HepG2 (cell line): Measurements from ENCODE around the gene TSHZ2. TPM values are rescaled to one million over a fixed set of nuclear protein-coding genes. Genes with fewer than 3 reads are reported as not detected.

Experiments
- ATAC-seq: fragments of 200-7000 bp; cut with Tn5 transposase; 3 replicates; pipeline ENCODE4 v1.9.1; 2020; ENCODE audit warnings: mild to moderate bottlenecking, moderate library complexity
- BruUV-seq: library from RNA; stranded (reverse); fragments of 400-500 nt; replicated peaks from 2 replicates; lab custom pipeline; 2021; lab: Mats Ljungman, UMichigan
- CTCF ChIA-PET: fragments of 300-600 bp; formaldehyde crosslinking; extraction: SDS; loops from one replicate; lab custom pipeline; 2021; ENCODE audit warnings: low total read pairs, inconsistent platforms, low intra/inter-chr PET ratio; lab: Yijun Ruan, JAX
- POLR2A ChIA-PET: fragments of 350-600 bp; sonication (Branson Sonifier 250); formaldehyde crosslinking; loops from one replicate; lab custom pipeline; 2020; ENCODE audit warnings: antibody characterized with exemption, inconsistent platforms; lab: Yijun Ruan, JAX
- DNase-seq: peaks from one replicate; pipeline ENCODE4 v3.0.0-alpha.2; 2015; ENCODE audit warnings: low spot score
- FAIRE-seq: peaks from 3 replicates; lab custom pipeline; 2011; peaks lifted over from hg19 to GRCh38; lab: Jason Lieb, UNC
- H2AFZ ChIP-seq: one replicate; pipeline ENCODE4 v1.6.1; 2011; ENCODE audit warnings: low read length, inconsistent platforms
- H3K27ac ChIP-seq: fragments of 300-600 bp; 3 replicates; pipeline ENCODE4 v1.8.0; 2011; ENCODE audit warnings: mixed run types, mild to moderate bottlenecking, mixed read lengths, low read length, inconsistent platforms; ENCODE audit not compliant: insufficient read depth; ENCODE audit errors: extremely low read length
- H3K27me3 ChIP-seq, 2 experiments: fragments of 200-600 bp in 1 of 2; 2 replicates in 1 of 2; 3 replicates in 1 of 2; pipeline versions ENCODE4 v1.6.0 to v1.8.0; 2011; ENCODE audit warnings: low read length in 2 of 2, mild to moderate bottlenecking in 2 of 2, moderate library complexity in 2 of 2, inconsistent platforms in 1 of 2; ENCODE audit not compliant: insufficient read depth in 2 of 2, control insufficient read depth in 1 of 2
- H3K36me3 ChIP-seq, 2 experiments: fragments of 200-600 bp in 1 of 2; replicated peaks in 1 of 2; 2 replicates in 1 of 2; 3 replicates in 1 of 2; pipeline versions ENCODE4 v1.5.1 to v1.8.0; 2011; ENCODE audit warnings: low read length in 2 of 2, inconsistent platforms in 1 of 2; ENCODE audit not compliant: insufficient read depth in 2 of 2, control insufficient read depth in 1 of 2
- H3K4me1 ChIP-seq: 2 replicates; pipeline ENCODE4 v1.5.1; 2012; ENCODE audit warnings: low read length, inconsistent platforms; ENCODE audit not compliant: insufficient read depth
- H3K4me2 ChIP-seq: 2 replicates; pipeline ENCODE4 v1.6.0; 2011; ENCODE audit warnings: low read depth, low read length, inconsistent platforms
- H3K4me3 ChIP-seq, 3 experiments: fragments of 200-600 bp in 1 of 3; sonication (generic), shearing (Covaris generic) in 1 of 3; replicated peaks in 1 of 3; 2 replicates each; pipeline ENCODE4 v1.5.1; 2011 to 2016; ENCODE audit warnings: low read length in 3 of 3, inconsistent platforms in 2 of 3, low read depth in 2 of 3, mild to moderate bottlenecking in 2 of 3, control low read depth in 1 of 3, mixed read lengths in 1 of 3; ENCODE audit not compliant: insufficient read depth in 1 of 3
- H3K79me2 ChIP-seq: one replicate; pipeline ENCODE4 v1.6.1; 2011; ENCODE audit warnings: low read length, inconsistent platforms; ENCODE audit not compliant: insufficient read depth
- H3K9ac ChIP-seq: 2 replicates; pipeline ENCODE4 v1.6.0; 2011; ENCODE audit warnings: mild to moderate bottlenecking, low read depth, low read length, inconsistent platforms; ENCODE audit not compliant: insufficient read depth
- H3K9me3 ChIP-seq: 2 replicates; pipeline ENCODE4 v1.5.1; 2012; ENCODE audit warnings: mild to moderate bottlenecking, low read length
- H4K20me1 ChIP-seq: 2 replicates; pipeline ENCODE4 v1.6.0; 2011; ENCODE audit warnings: inconsistent platforms, mild to moderate bottlenecking, low read length, moderate library complexity; ENCODE audit not compliant: insufficient read depth
- ISX ChIP-seq: sonication (generic); formaldehyde crosslinking; conservative IDR thresholded peaks from 2 replicates; pipeline ENCODE4 v1.5.0; 2020; ENCODE audit warnings: missing genetic modification reagents
- JUND ChIP-seq: sonication (generic); formaldehyde crosslinking; IDR thresholded peaks from 2 replicates; pipeline ENCODE4 v1.8.0; 2022; ENCODE audit warnings: mild to moderate bottlenecking, missing genetic modification reagents
- ZNF510 ChIP-seq: sonication (generic); formaldehyde crosslinking; IDR thresholded peaks from 2 replicates; pipeline ENCODE4 v1.4.0; 2020; ENCODE audit warnings: low read depth, mild to moderate bottlenecking, missing genetic modification reagents
- ZNF781 ChIP-seq: sonication (generic); formaldehyde crosslinking; IDR thresholded peaks from 2 replicates; pipeline ENCODE4 v1.5.1; 2020; ENCODE audit warnings: borderline replicate concordance, mild to moderate bottlenecking, missing genetic modification reagents; ENCODE audit errors: not compliant biosample characterization
- ZNF839 ChIP-seq: sonication (generic); formaldehyde crosslinking; IDR thresholded peaks from 2 replicates; pipeline ENCODE4 v1.4.0; 2020; ENCODE audit warnings: missing genetic modification reagents, mild to moderate bottlenecking, borderline replicate concordance
- ZNF891 ChIP-seq: sonication (generic); formaldehyde crosslinking; IDR thresholded peaks from 2 replicates; pipeline ENCODE4 v1.5.0; 2020; ENCODE audit warnings: mild to moderate bottlenecking, missing genetic modification reagents
- WGBS: methylation state at CpG from one replicate; pipeline ENCODE4 v1.1.6; 2017; ENCODE audit warnings: low lambda C conversion rate; 5-methylcytosine and 5-hydroxymethylcytosine counted together
- in situ Hi-C: cut with HindIII; loops from 2 replicates; pipeline ENCODE4 v1.10.0; 2017; ENCODE audit warnings: low pct_unique_long_range_greater_than_20kb; ENCODE audit not compliant: extremely low pct_ligation_motif_present
- intact Hi-C: fragments of 100-400 bp; cut with micrococcal nuclease; formaldehyde crosslinking; loops from one replicate; pipeline ENCODE4 v1.10.0; 2022; ENCODE audit not compliant: unreplicated experiment
- polyA plus RNA-seq, 8 experiments: library from polyadenylated mRNA; depleted of rRNA in 3 of 8; stranded (reverse) in 7 of 8; unstranded in 1 of 8; fragments of >200 nt; fragmentation: Illumina TruSeq in 4 of 8; extraction: Trizol in 4 of 8; gene quantifications; 2 replicates each; pipeline versions ENCODE4 v1.2.1 to v1.2.3, GENCODE V29; 2011 to 2016; ENCODE audit warnings: low read depth in 4 of 8, missing spikeins in 1 of 8, mixed read lengths in 1 of 8; ENCODE audit not compliant: insufficient read depth in 1 of 8
- total RNA-seq, 5 experiments: library from RNA; depleted of rRNA; stranded (reverse); fragments of >200 nt; fragmentation: Illumina TruSeq; extraction: Trizol; gene quantifications; 2 replicates each; pipeline ENCODE4 v1.2.3, GENCODE V29; 2016; ENCODE audit warnings: low read depth in 1 of 5
- TF ChIP-seq, protein P1 (sequence below): sonication (generic); formaldehyde crosslinking; IDR thresholded peaks from 2 replicates; pipeline ENCODE4 v1.4.0; 2020; ENCODE audit warnings: low read depth, missing genetic modification reagents
- TF ChIP-seq, protein P2 (sequence below): sonication (generic); formaldehyde crosslinking; IDR thresholded peaks from 2 replicates; pipeline ENCODE4 v1.4.0; 2020; ENCODE audit warnings: missing genetic modification reagents
- TF ChIP-seq, protein P3 (sequence below): sonication (generic); formaldehyde crosslinking; IDR thresholded peaks from 2 replicates; pipeline ENCODE4 v1.5.0; 2020; ENCODE audit warnings: missing genetic modification reagents, mild to moderate bottlenecking, borderline replicate concordance
- TF ChIP-seq, protein P4 (sequence below): sonication (generic); formaldehyde crosslinking; IDR thresholded peaks from 2 replicates; pipeline ENCODE4 v1.4.0; 2020; ENCODE audit warnings: missing genetic modification reagents, borderline replicate concordance

Gene TSHZ2
- total and polyA plus RNA-seq, 2 of the 13 experiments (the other 11 are each of a cell fraction or from before 2014, with no cell fraction given) = 0.01 TPM; not detected in 1

DNA sequence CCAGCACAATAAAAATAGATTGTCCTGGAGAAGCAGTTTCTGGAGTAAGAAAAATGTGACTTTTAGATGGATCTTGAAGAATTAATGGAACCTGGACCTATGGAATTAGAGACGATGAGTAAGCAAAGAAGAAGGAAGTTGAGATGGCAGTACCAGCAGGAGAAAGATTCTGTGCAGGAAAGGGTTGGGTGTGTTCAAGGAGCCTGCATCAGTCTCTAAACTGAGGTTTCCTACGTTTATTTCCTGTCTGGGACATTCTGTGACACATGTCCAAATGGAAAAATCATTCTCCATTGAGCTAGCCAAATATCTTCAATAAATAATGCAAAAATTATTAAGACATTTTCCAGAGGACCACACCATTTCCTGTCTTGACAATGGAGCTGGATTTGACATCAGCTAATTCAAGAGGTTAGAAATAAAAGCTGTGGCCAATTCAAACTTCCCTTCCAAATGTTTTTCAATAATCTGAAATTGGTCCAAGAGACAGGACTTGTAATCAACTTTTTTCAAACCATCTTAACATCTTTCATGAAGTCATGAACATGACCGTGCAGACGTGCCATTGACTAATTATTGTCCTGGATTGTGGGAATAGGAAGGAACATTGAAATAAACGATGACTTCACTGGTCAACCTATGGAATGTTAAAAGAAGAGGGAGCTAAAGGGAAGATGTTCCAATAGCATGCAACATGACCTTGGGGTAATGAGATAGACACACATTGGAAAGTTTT, 423.2 kb downstream of the TSHZ2 start:
- CTCF ChIA-PET = no interaction called here
- H4K20me1 ChIP-seq = no peaks in the 10 kb centered on the region
- BruUV-seq = no TSS peak
- in situ Hi-C loops = no loop called here
- ATAC-seq = no peak
- intact Hi-C loops = no loop called here
- 32% methylated on average over 5 of the region's 5 CpGs for WGBS
- H3K27me3 ChIP-seq = no peaks in the 10 kb centered on the region
- no peaks in the 10 kb centered on the region for H3K36me3 ChIP-seq
- no peak overlapping the region for H2AFZ ChIP-seq
- FAIRE-seq = no peak
- H3K27ac ChIP-seq = no peak overlapping the region
- H3K4me1 ChIP-seq = no peaks in the 10 kb centered on the region
- POLR2A ChIA-PET = no interaction called here
- no peaks in the 10 kb centered on the region for H3K79me2 ChIP-seq
- H3K9ac ChIP-seq = no peak overlapping the region
- no peak for DNase-seq
- no peak overlapping the region for H3K4me2 ChIP-seq
- no peak overlapping the region for H3K4me3 ChIP-seq
- no peaks in the 10 kb centered on the region for H3K9me3 ChIP-seq
- TF ChIP-seq, protein P1, sequence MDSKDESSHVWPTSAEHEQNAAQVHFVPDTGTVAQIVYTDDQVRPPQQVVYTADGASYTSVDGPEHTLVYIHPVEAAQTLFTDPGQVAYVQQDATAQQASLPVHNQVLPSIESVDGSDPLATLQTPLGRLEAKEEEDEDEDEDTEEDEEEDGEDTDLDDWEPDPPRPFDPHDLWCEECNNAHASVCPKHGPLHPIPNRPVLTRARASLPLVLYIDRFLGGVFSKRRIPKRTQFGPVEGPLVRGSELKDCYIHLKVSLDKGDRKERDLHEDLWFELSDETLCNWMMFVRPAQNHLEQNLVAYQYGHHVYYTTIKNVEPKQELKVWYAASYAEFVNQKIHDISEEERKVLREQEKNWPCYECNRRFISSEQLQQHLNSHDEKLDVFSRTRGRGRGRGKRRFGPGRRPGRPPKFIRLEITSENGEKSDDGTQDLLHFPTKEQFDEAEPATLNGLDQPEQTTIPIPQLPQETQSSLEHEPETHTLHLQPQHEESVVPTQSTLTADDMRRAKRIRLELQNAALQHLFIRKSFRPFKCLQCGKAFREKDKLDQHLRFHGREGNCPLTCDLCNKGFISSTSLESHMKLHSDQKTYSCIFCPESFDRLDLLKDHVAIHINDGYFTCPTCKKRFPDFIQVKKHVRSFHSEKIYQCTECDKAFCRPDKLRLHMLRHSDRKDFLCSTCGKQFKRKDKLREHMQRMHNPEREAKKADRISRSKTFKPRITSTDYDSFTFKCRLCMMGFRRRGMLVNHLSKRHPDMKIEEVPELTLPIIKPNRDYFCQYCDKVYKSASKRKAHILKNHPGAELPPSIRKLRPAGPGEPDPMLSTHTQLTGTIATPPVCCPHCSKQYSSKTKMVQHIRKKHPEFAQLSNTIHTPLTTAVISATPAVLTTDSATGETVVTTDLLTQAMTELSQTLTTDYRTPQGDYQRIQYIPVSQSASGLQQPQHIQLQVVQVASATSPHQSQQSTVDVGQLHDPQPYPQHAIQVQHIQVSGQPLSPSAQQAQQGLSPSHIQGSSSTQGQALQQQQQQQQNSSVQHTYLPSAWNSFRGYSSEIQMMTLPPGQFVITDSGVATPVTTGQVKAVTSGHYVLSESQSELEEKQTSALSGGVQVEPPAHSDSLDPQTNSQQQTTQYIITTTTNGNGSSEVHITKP (CRISPR knock-in tag) = no peak
- TF ChIP-seq ISX (CRISPR knock-in tag) (no peak), ZNF891 (CRISPR knock-in tag) (no peak), ZNF510 (CRISPR knock-in tag) (no peak), JUND (no peak), ZNF781 (CRISPR knock-in tag) (no peak), ZNF839 (no peak)
- TF ChIP-seq, protein P2, sequence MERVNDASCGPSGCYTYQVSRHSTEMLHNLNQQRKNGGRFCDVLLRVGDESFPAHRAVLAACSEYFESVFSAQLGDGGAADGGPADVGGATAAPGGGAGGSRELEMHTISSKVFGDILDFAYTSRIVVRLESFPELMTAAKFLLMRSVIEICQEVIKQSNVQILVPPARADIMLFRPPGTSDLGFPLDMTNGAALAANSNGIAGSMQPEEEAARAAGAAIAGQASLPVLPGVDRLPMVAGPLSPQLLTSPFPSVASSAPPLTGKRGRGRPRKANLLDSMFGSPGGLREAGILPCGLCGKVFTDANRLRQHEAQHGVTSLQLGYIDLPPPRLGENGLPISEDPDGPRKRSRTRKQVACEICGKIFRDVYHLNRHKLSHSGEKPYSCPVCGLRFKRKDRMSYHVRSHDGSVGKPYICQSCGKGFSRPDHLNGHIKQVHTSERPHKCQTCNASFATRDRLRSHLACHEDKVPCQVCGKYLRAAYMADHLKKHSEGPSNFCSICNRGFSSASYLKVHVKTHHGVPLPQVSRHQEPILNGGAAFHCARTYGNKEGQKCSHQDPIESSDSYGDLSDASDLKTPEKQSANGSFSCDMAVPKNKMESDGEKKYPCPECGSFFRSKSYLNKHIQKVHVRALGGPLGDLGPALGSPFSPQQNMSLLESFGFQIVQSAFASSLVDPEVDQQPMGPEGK (CRISPR knock-in tag) = no peak
- TF ChIP-seq, protein P3, sequence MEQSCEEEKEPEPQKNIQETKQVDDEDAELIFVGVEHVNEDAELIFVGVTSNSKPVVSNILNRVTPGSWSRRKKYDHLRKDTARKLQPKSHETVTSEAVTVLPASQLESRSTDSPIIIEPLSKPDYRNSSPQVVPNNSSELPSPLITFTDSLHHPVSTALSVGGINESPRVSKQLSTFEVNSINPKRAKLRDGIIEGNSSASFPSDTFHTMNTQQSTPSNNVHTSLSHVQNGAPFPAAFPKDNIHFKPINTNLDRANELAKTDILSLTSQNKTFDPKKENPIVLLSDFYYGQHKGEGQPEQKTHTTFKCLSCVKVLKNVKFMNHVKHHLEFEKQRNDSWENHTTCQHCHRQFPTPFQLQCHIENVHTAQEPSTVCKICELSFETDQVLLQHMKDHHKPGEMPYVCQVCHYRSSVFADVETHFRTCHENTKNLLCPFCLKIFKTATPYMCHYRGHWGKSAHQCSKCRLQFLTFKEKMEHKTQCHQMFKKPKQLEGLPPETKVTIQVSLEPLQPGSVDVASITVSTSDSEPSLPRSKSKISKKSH (CRISPR knock-in tag) = no peak
- TF ChIP-seq, protein P4, sequence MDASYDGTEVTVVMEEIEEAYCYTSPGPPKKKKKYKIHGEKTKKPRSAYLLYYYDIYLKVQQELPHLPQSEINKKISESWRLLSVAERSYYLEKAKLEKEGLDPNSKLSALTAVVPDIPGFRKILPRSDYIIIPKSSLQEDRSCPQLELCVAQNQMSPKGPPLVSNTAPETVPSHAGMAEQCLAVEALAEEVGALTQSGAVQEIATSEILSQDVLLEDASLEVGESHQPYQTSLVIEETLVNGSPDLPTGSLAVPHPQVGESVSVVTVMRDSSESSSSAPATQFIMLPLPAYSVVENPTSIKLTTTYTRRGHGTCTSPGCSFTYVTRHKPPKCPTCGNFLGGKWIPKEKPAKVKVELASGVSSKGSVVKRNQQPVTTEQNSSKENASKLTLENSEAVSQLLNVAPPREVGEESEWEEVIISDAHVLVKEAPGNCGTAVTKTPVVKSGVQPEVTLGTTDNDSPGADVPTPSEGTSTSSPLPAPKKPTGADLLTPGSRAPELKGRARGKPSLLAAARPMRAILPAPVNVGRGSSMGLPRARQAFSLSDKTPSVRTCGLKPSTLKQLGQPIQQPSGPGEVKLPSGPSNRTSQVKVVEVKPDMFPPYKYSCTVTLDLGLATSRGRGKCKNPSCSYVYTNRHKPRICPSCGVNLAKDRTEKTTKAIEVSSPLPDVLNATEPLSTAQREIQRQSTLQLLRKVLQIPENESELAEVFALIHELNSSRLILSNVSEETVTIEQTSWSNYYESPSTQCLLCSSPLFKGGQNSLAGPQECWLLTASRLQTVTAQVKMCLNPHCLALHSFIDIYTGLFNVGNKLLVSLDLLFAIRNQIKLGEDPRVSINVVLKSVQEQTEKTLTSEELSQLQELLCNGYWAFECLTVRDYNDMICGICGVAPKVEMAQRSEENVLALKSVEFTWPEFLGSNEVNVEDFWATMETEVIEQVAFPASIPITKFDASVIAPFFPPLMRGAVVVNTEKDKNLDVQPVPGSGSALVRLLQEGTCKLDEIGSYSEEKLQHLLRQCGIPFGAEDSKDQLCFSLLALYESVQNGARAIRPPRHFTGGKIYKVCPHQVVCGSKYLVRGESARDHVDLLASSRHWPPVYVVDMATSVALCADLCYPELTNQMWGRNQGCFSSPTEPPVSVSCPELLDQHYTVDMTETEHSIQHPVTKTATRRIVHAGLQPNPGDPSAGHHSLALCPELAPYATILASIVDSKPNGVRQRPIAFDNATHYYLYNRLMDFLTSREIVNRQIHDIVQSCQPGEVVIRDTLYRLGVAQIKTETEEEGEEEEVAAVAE (CRISPR knock-in tag) = no peak
